PC-3 (cell line): ENCODE results near the gene SYDE2. TPM values are rescaled to one million over a fixed set of nuclear protein-coding genes. Genes with fewer than 3 reads are reported as not detected.
"Not testable (repeated sequence)": the region's sequence is repeated elsewhere in the genome, so short reads cannot be mapped to it uniquely, and the experiment has no call there.

Experiments
- ATAC-seq: fragments of 200-7000 bp; cut with Tn5 transposase; 2 replicates; pipeline ENCODE4 v1.9.1; 2020; ENCODE audit warnings: mild to moderate bottlenecking, moderate library complexity
- Bru-seq: library from RNA; stranded (reverse); fragments of 400-500 nt; gene quantifications from one replicate; lab custom pipeline; 2021; lab: Mats Ljungman, UMichigan
- BruChase-seq, 2 experiments: library from RNA; stranded (reverse); fragments of 400-500 nt; gene quantifications; one replicate each; lab custom pipeline; 2021; lab: Mats Ljungman, UMichigan
- BruUV-seq: library from RNA; stranded (reverse); fragments of 400-500 nt; replicated peaks from 2 replicates; lab custom pipeline; 2021; lab: Mats Ljungman, UMichigan
- CTCF ChIA-PET: fragments of 300-600 bp; sonication (Branson Sonifier 250); formaldehyde crosslinking; loops from one replicate; lab custom pipeline; 2022; ENCODE audit warnings: antibody characterized with exemption; lab: Charles Lee
- POLR2A ChIA-PET: fragments of 300-600 bp; sonication (Branson Sonifier 250); formaldehyde crosslinking; loops from one replicate; lab custom pipeline; 2022; ENCODE audit warnings: antibody characterized with exemption; ENCODE audit not compliant: unreplicated experiment; lab: Charles Lee
- DNase-seq: peaks from one replicate; pipeline ENCODE4 v3.0.0-alpha.2; 2015
- H2AFZ ChIP-seq: fragments of 300-600 bp; sonication (generic); 2 replicates; pipeline ENCODE4 v1.6.0; 2016; ENCODE audit warnings: antibody characterized with exemption, low read length
- H3F3A ChIP-seq: fragments of 300-600 bp; sonication (generic); one replicate; pipeline ENCODE4 v1.6.0; 2017; ENCODE audit warnings: antibody characterized with exemption, low read length, control low read depth, mild to moderate bottlenecking; ENCODE audit not compliant: unreplicated experiment
- H3K27ac ChIP-seq: fragments of 300-600 bp; sonication (generic); 2 replicates; pipeline ENCODE4 v1.5.1; 2016; ENCODE audit warnings: mild to moderate bottlenecking, low read length
- H3K27me3 ChIP-seq: fragments of 300-600 bp; sonication (generic); 2 replicates; pipeline ENCODE4 v1.6.1; 2016; ENCODE audit warnings: low read length, mixed read lengths
- H3K36me3 ChIP-seq: fragments of 300-600 bp; sonication (generic); 2 replicates; pipeline ENCODE4 v1.6.1; 2016; ENCODE audit warnings: low read depth, mixed run types, low read length, mixed read lengths
- H3K4me1 ChIP-seq: fragments of 300-600 bp; sonication (generic); 2 replicates; pipeline ENCODE4 v1.5.1; 2016; ENCODE audit warnings: low read length; ENCODE audit not compliant: insufficient read depth
- H3K4me2 ChIP-seq: fragments of 300-600 bp; sonication (generic); 2 replicates; pipeline ENCODE4 v1.6.0; 2016; ENCODE audit warnings: low read length
- H3K4me3 ChIP-seq: fragments of 300-600 bp; sonication (generic); 2 replicates; pipeline ENCODE4 v1.5.1; 2016; ENCODE audit warnings: mild to moderate bottlenecking, low read length, mixed read lengths
- H3K79me2 ChIP-seq: fragments of 300-600 bp; sonication (generic); 2 replicates; pipeline ENCODE4 v1.6.1; 2017; ENCODE audit warnings: low read length, mixed read lengths
- H3K9ac ChIP-seq: fragments of 300-600 bp; sonication (generic); 2 replicates; pipeline ENCODE4 v1.6.0; 2016; ENCODE audit warnings: mild to moderate bottlenecking, low read length
- H3K9me2 ChIP-seq: fragments of 300-600 bp; sonication (generic); replicated peaks from 2 replicates; pipeline ENCODE4 v1.6.1; 2016; ENCODE audit warnings: mixed run types, low read length, mixed read lengths
- H3K9me3 ChIP-seq: fragments of 300-600 bp; sonication (generic); 2 replicates; pipeline ENCODE4 v1.6.1; 2016; ENCODE audit warnings: low read length, mixed read lengths
- H4K20me1 ChIP-seq: fragments of 300-600 bp; sonication (generic); 2 replicates; pipeline ENCODE4 v1.6.1; 2016; ENCODE audit warnings: low read length, mixed read lengths
- CTCF ChIP-seq: fragments of 300-600 bp; sonication (generic); conservative IDR thresholded peaks from 2 replicates; pipeline ENCODE4 v1.5.1; 2017; ENCODE audit warnings: antibody characterized with exemption, low read depth, mild to moderate bottlenecking, low read length
- EZH2 ChIP-seq: fragments of 300-600 bp; sonication (generic); IDR thresholded peaks from one replicate; pipeline ENCODE4 v1.6.1; 2017; ENCODE audit warnings: antibody characterized with exemption, mild to moderate bottlenecking, low read length; ENCODE audit not compliant: unreplicated experiment
- EZH2phosphoT487 ChIP-seq: fragments of 300-600 bp; sonication (generic); IDR thresholded peaks from 2 replicates; pipeline ENCODE4 v1.6.1; 2018; ENCODE audit warnings: mild to moderate bottlenecking, antibody characterized with exemption, low read length, borderline replicate concordance
- intact Hi-C: fragments of 100-400 bp; cut with micrococcal nuclease; formaldehyde crosslinking; loops from 2 replicates; pipeline ENCODE4 v1.9.0; 2023
- long read RNA-seq: library from polyadenylated mRNA; unstranded; transcript quantifications from one replicate; pipeline ENCODE4 v2.0.0, GENCODE V29; 2021; ENCODE audit not compliant: unreplicated experiment
- total RNA-seq: library from RNA; depleted of rRNA; stranded (reverse); fragments of >200 nt; gene quantifications from 2 replicates; pipeline ENCODE4 v1.2.3, GENCODE V29; 2014; rRNA removed

The SYDE2 gene
- total RNA-seq (4.4 and 6.8 TPM in 2 replicates), Bru-seq, nascent RNA (percentile 57 among the genes with signal in this experiment), BruChase-seq, experiment 1, labeled RNA remaining after a 6-hour chase (percentile 66 among the genes with signal in this experiment), BruChase-seq, experiment 2, labeled RNA remaining after a 2-hour chase (percentile 65 among the genes with signal in this experiment)
- long read RNA-seq, full-length matches to known transcripts: 7 of 13 reads
- long read RNA-seq, partial matches to known transcripts: 4 of 13 reads
- long read RNA-seq, other reads (novel, unspliced or antisense): 2 of 13 reads

- Histone ChIP-seq H3K79me2 (peaks cover 45% of the 10 kb centered on the region), H4K20me1 (0 out of 2 replicates have a peak, but pooled peaks cover 6% of the 10 kb centered on the region)
- CTCF ChIA-PET: interaction anchor here (0.6 kb wide), 1 partner anchor 204 kb away, joined by 3 read pairs; no protein-coding TSS in a partner anchor
Measured at GRCh38 chr1:85200463-85201339, at the start of gene SYDE2. Gene SYDE2, minus strand, starts transcription at chr1:85201016. Its CDS starts 20 bp downstream, at chr1:85200996.

GRCh38 chr1:85249042-85249441 lies 48.2 kb upstream of the SYDE2 start:
- H3K4me1 ChIP-seq: peaks cover 16% of the 10 kb centered on the region
- H3K9me3 ChIP-seq, DNase-seq, H3K9ac ChIP-seq, H3K4me3 ChIP-seq, H3K9me2 ChIP-seq, H3K4me2 ChIP-seq, H4K20me1 ChIP-seq, intact Hi-C loops, CTCF ChIA-PET, ATAC-seq, BruUV-seq, H2AFZ ChIP-seq, H3K27ac ChIP-seq, H3F3A ChIP-seq, H3K27me3 ChIP-seq: not testable (repeated sequence)
- H3K79me2 ChIP-seq: peaks cover 17% of the 10 kb centered on the region
- peaks cover 40% of the 10 kb centered on the region for H3K36me3 ChIP-seq
- POLR2A ChIA-PET: interaction anchor here (0.7 kb wide), 1 partner anchor 59 kb away, joined by 3 read pairs; no protein-coding TSS in a partner anchor

More at GRCh38 chr1:85200463-85201339, at the start of gene SYDE2:
- peaks cover 45% of the 10 kb centered on the region for H3K4me1 ChIP-seq
- H3K4me2 ChIP-seq: peak within 1 kb of the TSS; percentile 80
- H3K36me3 ChIP-seq: no peaks in the 10 kb centered on the region
- POLR2A ChIA-PET: no interaction called here
- H3K4me3 ChIP-seq: peak within 1 kb of the TSS; percentile 79
- H3K27ac ChIP-seq: peak within 1 kb of the TSS; percentile 44
- H2AFZ ChIP-seq: peak within 1 kb of the TSS; percentile 94
- no TSS peak for BruUV-seq
- no peak for TF ChIP-seq CTCF
- TF ChIP-seq EZH2: no peak
- TF ChIP-seq EZH2phosphoT487: no peak
- peak; percentile 76 for ATAC-seq
- no peaks in the 10 kb centered on the region for H3F3A ChIP-seq
- intact Hi-C loops: loop anchor here (5.0 kb wide), 4 partner anchors 42 to 97 kb away; partner anchors contain the start of gene C1orf52
- H3K27me3 ChIP-seq: no peaks in the 10 kb centered on the region
- no peaks in the 10 kb centered on the region for H3K9me3 ChIP-seq
- peak; percentile 84 for DNase-seq
- H3K9me2 ChIP-seq: no peaks in the 10 kb centered on the region
- peak within 1 kb of the TSS; percentile 68 for H3K9ac ChIP-seq

GRCh38 chr1:85245891-85246290 lies 45.1 kb upstream of the SYDE2 start:
- POLR2A ChIA-PET: no interaction called here
- H3K27me3 ChIP-seq: no peaks in the 10 kb centered on the region
- H3K9ac ChIP-seq: no peak overlapping the region

More at GRCh38 chr1:85245891-85246290, 45.1 kb upstream of the SYDE2 start:
- Histone ChIP-seq H3K36me3 (peaks cover 11% of the 10 kb centered on the region), H3K4me1 (peaks cover 17% of the 10 kb centered on the region), H2AFZ (no peak overlapping the region), H3K9me2 (no peaks in the 10 kb centered on the region), H3K4me2 (no peak overlapping the region), H3K27ac (no peak overlapping the region), H4K20me1 (no peaks in the 10 kb centered on the region), H3K79me2 (no peaks in the 10 kb centered on the region), H3K4me3 (no peak overlapping the region), H3F3A (no peaks in the 10 kb centered on the region), H3K9me3 (no peaks in the 10 kb centered on the region)
- ATAC-seq (no peak), DNase-seq (no peak)
- BruUV-seq: no TSS peak
- CTCF ChIA-PET: no interaction called here
- intact Hi-C loops: no loop called here
- TF ChIP-seq EZH2phosphoT487: no peak
